Measurements from ENCODE around the gene SNRPD2. TPM values are rescaled to one million over a fixed set of nuclear protein-coding genes. Genes with fewer than 3 reads are reported as not detected.

SNRPD2 gene
- polyA plus RNA-seq, 12 donors: 157 to 300 (median 239) TPM; not detected in 1

- DNase-seq: no peak
Measured at GRCh38 chr19:45663800-45664199, 28.0 kb downstream of the SNRPD2 start.

DNA sequence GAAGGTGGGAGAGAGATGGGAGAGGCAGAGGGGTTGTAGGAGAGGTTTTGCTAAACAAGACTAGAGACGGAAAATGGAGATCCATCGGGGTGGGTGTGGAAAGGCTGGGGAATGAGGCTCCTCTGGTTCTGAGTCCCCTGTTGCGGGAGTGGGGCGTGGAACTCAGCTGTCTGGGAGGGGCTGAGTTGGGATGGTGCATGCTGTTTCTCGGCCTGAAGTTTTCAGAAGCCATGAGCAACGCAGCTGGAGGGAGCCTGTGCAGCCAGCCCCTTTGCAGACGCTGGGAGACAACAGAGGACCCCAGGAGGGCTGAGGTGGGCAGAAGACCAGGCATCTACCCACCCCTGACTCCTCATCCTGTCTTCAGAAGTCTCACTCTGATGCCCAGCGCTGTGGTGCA is 31.1 kb downstream of the SNRPD2 start:
- DNase-seq: no peak

GRCh38 chr19:45659096-45659729 is 32.5 kb downstream of the SNRPD2 start:
- no peak for DNase-seq

DNA sequence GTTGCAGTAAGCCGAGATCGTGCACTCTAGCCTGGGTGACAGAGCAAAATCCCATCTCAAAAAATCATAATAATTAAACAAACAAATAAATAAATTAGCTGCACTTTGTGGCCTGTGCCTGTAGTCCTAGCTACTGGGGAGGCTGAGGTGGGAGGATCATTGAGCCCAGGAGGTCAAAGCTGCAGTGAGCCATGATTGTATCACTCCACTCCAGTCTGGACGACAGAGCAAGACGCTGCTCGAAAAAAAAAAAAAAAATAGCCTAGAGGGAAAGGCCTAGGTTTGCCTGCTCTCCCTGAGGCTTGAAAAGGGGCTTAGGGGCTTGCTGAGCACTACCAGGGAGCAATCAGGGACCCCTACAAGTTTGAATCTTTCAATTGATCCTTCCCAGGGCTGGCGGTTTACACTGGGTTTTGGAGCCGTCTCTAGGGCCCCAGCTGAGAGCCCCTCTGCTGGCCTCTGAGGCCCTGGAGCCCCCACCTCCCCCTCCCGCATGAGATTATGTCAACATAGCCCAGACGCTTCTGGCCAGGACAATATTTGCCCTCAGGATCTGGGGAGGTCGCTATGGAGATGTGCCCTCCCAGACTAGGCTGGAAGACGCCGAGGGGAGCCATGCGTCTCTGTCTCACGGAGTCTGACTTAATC is 34.1 kb downstream of the SNRPD2 start:
- no peak for DNase-seq

DNA sequence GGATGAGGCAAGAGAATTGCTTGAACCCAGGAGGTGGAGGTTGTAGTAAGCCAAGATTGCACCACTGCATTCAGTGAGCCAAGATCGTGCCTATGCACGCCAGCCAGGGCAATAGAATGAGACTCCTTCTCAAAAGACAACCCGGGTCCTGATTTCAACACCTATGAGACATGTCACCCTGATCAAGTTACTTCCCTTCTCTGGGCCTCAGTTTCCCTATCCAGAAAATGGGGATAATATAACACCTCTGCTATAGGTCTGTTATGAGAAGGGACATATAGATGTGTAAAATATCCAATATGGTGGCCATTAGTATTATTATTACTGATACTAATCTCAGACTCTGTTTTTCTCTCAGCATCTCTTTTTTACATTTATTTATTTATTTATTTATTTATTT is 36.7 kb downstream of the SNRPD2 start:
- DNase-seq: no peak

DNA sequence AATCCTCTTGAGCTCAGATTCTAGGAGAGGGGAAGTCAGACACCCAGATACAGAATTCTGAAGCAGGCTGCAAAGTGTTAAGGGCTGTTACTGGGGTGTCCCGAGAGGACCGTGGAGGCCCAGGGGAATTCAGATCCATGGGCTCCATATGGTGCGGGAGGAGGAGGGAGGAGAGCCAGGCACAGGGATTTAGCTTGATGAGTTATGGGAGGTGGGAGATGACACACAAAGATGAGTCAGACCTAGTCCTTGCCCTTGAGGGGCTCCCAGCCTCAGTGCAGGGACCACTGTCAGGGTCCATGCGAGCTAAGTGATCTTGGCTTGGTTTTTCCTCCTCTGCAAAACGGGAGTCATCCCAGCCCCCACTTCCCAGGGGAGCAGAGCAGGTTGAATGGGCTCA is 38.1 kb downstream of the SNRPD2 start:
- no peak for DNase-seq

DNA sequence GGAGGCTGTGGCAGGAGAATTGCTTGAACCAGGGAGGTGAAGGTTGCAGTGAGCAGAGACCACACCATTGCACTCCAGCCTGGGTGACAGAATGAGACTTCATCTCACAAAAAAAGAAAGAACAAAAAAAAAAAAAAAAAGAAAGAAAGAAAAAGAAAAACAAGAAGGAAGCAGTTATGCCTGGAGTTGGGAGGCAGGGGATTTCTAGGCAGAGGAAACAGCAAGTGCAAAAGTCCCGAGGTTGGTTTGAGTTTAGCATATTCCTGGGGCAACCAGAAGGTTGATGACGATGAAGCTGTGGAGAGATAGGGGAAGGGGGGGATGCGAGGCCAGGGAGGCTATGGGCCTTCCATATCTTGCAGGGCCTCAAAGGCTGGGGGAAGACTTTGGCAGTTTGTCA is 41.0 kb downstream of the SNRPD2 start:
- DNase-seq: no peak

DNA sequence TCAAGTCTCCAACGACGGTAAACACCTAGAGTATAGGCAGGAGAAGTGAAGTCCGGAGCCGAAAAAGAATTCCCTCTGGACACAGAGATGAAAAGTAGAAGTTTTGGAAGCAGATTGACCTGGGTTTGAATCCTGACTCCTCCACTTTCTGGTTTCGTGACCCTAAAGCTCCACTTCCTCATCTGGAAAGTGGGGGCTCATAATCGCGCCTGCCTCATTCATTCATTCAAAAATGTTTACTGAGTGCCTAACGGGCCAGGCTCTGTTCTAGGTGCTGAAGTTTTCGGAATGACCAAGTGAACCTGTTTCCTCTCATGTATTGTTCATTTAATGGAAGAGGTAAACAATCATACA is 45.4 kb downstream of the SNRPD2 start:
- DNase-seq: no peak

- DNase-seq: peak; percentile 58
Measured at GRCh38 chr19:45645631-45646344, 46.0 kb downstream of the SNRPD2 start.

- no peak for DNase-seq
Measured at GRCh38 chr19:45645068-45645630, 46.6 kb downstream of the SNRPD2 start.

GRCh38 chr19:45643927-45644771 is 47.6 kb downstream of the SNRPD2 start:
- DNase-seq: no peak

DNA sequence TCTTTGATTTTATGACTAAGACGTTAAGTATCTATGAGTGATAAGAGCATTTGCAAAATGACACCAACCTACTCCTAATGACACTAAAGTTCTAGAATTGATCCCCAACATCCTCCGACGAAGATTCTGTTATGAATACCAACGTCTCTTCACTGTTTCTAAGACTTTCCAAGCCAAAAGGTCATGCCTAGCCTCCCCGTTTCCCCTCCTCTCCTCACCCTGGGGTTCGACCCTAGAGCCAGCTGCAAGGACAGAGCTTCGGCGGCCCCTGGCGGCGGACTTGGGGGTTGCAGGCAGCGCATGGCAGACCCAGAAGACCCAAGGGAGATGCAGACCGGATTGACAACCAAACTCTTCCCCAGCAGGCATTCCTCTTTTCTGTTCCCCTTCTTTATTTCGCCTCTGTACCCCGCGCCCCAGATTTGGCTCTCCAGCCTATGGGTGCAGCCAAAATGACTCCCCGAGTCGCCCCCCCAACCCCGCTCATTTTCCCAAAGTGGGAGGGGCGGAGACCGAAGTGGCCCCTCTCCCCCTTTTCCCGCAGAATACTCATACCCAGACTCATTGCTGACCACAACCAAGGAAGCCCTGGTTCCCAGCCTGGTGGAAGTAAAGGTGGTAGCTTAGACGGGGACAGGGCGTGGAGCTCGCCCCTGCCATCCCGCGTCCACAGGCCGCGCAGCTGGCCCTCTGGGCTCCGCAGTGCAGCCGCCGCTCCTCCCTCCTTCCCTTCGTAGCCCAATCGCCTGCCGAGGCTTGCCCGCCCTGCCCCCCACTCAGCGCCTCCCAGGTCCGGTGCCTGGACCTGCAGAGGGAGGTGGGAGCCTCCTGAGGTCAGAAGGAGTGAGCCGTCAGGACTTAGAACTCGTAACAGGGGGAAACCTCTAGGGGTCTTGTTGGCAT is 48.5 kb downstream of the SNRPD2 start:
- peak; percentile 85 for DNase-seq

GRCh38 chr19:45641274-45642105 is 50.3 kb downstream of the SNRPD2 start:
- DNase-seq: peak; percentile 24

- no peak for DNase-seq
Measured at GRCh38 chr19:45640849-45641273, 50.9 kb downstream of the SNRPD2 start.

GRCh38 chr19:45638930-45639729 is 52.6 kb downstream of the SNRPD2 start, which contains the start of gene EML2:
Gene EML2 (minus strand): TSS chr19:45639397. CDS start chr19:45639376, 21 bp downstream.
- no peak for DNase-seq

DNA sequence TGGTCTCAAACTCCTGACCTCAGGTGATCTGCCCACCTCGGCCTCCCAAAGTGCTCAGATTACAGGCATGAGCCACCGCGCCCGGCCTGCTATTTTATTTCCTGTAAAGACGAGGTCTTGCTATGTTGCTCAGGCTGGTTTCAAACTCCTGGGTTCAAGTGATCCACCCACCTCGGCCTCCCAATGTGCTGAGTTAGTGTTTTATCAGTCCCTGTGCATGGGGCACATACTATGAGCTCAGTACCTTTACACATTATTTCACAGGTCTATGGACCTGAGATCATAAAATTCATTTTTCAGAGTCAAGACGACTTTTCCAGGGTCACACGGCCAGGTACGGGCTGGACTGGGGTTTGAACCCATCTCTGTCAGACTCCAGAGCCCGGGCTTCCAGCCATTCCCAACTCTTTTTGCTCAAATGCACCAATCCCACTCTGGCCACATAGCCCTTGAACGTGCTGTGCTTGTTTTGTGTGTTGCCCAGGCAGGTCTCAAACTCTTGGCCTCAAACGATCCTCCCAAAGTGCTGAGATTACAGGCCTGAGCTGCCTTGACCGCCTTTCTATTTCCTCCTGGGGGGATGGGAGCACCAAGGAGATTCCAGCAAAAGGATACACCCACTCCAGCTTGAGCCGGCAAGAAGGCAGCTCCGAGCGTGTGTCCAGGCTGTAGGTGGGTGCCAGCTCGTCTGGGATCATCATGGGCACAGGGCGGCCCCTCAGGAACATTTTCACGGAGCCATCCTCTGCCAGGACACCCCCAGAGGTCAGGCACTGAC is 53.7 kb downstream of the SNRPD2 start:
- DNase-seq: no peak
